ENCODE measurements around the gene PIK3R5. TPM values are rescaled to one million over a fixed set of nuclear protein-coding genes. Genes with fewer than 3 reads are reported as not detected.

PIK3R5 gene
- total RNA-seq, 1 experiment from 2014 or later: 2.5 TPM

DNA sequence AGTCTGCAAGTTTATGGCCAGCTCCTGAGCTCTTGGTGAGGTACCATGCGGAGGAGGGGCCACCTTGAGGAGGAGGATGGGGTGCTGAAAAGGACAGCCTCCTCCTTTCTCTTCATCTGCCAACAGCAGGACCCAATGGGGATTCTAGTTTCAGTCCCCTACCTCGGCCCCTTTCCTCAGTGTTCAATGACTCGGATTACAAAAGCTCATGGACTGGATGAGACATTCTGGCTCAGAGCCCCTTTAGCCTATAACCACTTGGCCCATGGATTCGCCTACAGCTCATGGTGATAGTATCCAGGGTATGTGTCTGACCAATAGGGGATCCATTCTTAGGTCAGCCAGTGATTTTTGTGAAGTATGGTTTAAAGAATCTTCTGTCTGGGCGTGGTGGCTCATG lies 89.5 kb downstream of the PIK3R5 start:
- Histone ChIP-seq H3K4me1 (ENCODE audit: control insufficient read depth in 1 of 2, insufficient read depth in 2 of 2, low read length in 2 of 2) (no peaks in the 10 kb centered on the region), H3K9me3 (ENCODE audit: control insufficient read depth in 1 of 2, insufficient read depth in 1 of 2, low read depth in 1 of 2, low read length in 2 of 2) (no peaks in the 10 kb centered on the region), H3K36me3 (ENCODE audit: control insufficient read depth in 1 of 2, insufficient read depth in 2 of 2, low read length in 2 of 2) (no peaks in the 10 kb centered on the region), H3K9me2 (ENCODE audit: insufficient read depth) (no peaks in the 10 kb centered on the region), H3K79me2 (ENCODE audit: insufficient read depth, low read length) (no peaks in the 10 kb centered on the region), H2AFZ (ENCODE audit: low read depth, low read length, poor library complexity, severe bottlenecking) (no peak overlapping the region), H3K9ac (ENCODE audit: low read length) (no peak overlapping the region), H3K4me3 (replicated peaks in 1 of 2; ENCODE audit: low read depth in 1 of 2, low read length in 2 of 2) (no peak overlapping the region), H4K20me1 (ENCODE audit: insufficient read depth) (no peaks in the 10 kb centered on the region), H3K4me2 (ENCODE audit: low read length) (no peak overlapping the region), H3K27me3 (ENCODE audit: insufficient read depth, low read length) (peaks cover 10% of the 10 kb centered on the region), H3K27ac (ENCODE audit: low read depth, low read length) (no peak overlapping the region)
- no TSS peak for BruUV-seq (replicated peaks)
- intact Hi-C loops (cut with micrococcal nuclease): no loop called here
- CTCF ChIA-PET: no interaction called here
- POLR2A ChIA-PET: interaction anchor here (0.6 kb wide), 1 partner anchor 18 kb away, joined by 3 read pairs; no protein-coding TSS in a partner anchor
- RAD21 ChIA-PET (ENCODE audit: low non-redundant PET in 1 of 2, low total read pairs in 2 of 2, uncharacterized antibody in 2 of 2, unreplicated experiment in 2 of 2): no interaction called here
- no peak for TF ChIP-seq SP1 (IDR thresholded peaks at IDR 0.05; ENCODE audit: low read depth)
- TF ChIP-seq SIN3A (IDR thresholded peaks at IDR 0.05; ENCODE audit: low read depth): no peak
- no peak for TF ChIP-seq SRF (IDR thresholded peaks at IDR 0.05; ENCODE audit: low read depth)
- TF ChIP-seq, protein P1, sequence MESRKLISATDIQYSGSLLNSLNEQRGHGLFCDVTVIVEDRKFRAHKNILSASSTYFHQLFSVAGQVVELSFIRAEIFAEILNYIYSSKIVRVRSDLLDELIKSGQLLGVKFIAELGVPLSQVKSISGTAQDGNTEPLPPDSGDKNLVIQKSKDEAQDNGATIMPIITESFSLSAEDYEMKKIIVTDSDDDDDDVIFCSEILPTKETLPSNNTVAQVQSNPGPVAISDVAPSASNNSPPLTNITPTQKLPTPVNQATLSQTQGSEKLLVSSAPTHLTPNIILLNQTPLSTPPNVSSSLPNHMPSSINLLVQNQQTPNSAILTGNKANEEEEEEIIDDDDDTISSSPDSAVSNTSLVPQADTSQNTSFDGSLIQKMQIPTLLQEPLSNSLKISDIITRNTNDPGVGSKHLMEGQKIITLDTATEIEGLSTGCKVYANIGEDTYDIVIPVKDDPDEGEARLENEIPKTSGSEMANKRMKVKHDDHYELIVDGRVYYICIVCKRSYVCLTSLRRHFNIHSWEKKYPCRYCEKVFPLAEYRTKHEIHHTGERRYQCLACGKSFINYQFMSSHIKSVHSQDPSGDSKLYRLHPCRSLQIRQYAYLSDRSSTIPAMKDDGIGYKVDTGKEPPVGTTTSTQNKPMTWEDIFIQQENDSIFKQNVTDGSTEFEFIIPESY (IDR thresholded peaks at IDR 0.05; ENCODE audit: extremely low read depth, insufficient replicate concordance, low read length): no peak
- TF ChIP-seq ELF1 (IDR thresholded peaks at IDR 0.05; ENCODE audit: borderline replicate concordance, low read depth): no peak
- TF ChIP-seq, protein P2, sequence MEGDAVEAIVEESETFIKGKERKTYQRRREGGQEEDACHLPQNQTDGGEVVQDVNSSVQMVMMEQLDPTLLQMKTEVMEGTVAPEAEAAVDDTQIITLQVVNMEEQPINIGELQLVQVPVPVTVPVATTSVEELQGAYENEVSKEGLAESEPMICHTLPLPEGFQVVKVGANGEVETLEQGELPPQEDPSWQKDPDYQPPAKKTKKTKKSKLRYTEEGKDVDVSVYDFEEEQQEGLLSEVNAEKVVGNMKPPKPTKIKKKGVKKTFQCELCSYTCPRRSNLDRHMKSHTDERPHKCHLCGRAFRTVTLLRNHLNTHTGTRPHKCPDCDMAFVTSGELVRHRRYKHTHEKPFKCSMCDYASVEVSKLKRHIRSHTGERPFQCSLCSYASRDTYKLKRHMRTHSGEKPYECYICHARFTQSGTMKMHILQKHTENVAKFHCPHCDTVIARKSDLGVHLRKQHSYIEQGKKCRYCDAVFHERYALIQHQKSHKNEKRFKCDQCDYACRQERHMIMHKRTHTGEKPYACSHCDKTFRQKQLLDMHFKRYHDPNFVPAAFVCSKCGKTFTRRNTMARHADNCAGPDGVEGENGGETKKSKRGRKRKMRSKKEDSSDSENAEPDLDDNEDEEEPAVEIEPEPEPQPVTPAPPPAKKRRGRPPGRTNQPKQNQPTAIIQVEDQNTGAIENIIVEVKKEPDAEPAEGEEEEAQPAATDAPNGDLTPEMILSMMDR (IDR thresholded peaks at IDR 0.05 in 2 of 3, conservative IDR thresholded peaks at IDR 0.05 in 1 of 3; ENCODE audit: borderline replicate concordance in 1 of 3, insufficient read depth in 1 of 3, low read depth in 2 of 3, low read length in 2 of 3): no peak
- no peak for TF ChIP-seq TCF7L2 (IDR thresholded peaks at IDR 0.05; ENCODE audit: borderline replicate concordance, extremely low read depth, insufficient read depth, insufficient read length)
- TF ChIP-seq POLR2AphosphoS5 (IDR thresholded peaks at IDR 0.05; ENCODE audit: low read depth, low read length): no peak
- no peak for TF ChIP-seq CEBPB (IDR thresholded peaks at IDR 0.05; ENCODE audit: low read depth)
- ATAC-seq: no peak
- DNase-seq (ENCODE audit: low read depth, low spot score): no peak

Measured in HCT116 (cell line).